Cardiac muscle cell (in vitro differentiated cells and primary cell): ENCODE measurements around the gene ROS1. TPM values are rescaled to one million over a fixed set of nuclear protein-coding genes. Genes with fewer than 3 reads are reported as not detected.

Experiments
- DNase-seq, 2 donors: peaks; one replicate each; pipeline versions ENCODE4 v3.0.0 to v3.0.0-alpha.2; 2010 to 2017; ENCODE audit warnings: low read depth in 1 of 2, low spot score in 1 of 2
- H3K27ac ChIP-seq: fragments of 200-600 bp; sonication (generic); 2 replicates; pipeline ENCODE4 v1.5.1; 2016
- H3K27me3 ChIP-seq: fragments of 200-600 bp; sonication (generic); 2 replicates; pipeline ENCODE4 v1.6.0; 2016; ENCODE audit warnings: control low read depth
- H3K36me3 ChIP-seq: fragments of 200-600 bp; sonication (generic); 2 replicates; pipeline ENCODE4 v1.5.1; 2016; ENCODE audit warnings: control low read depth
- H3K4me1 ChIP-seq: fragments of 200-600 bp; sonication (generic); 2 replicates; pipeline ENCODE4 v1.8.1; 2017; ENCODE audit warnings: low read depth, mild to moderate bottlenecking, mixed run types
- H3K4me3 ChIP-seq: fragments of 200-600 bp; sonication (generic); 2 replicates; pipeline ENCODE4 v1.5.1; 2016; ENCODE audit warnings: mild to moderate bottlenecking
- H3K9me3 ChIP-seq: fragments of 200-600 bp; sonication (generic); 2 replicates; pipeline ENCODE4 v1.5.1; 2017; ENCODE audit warnings: low read depth, mild to moderate bottlenecking, control low read depth
- CTCF ChIP-seq: IDR thresholded peaks from 2 replicates; pipeline ENCODE4 v1.5.1; 2012; ENCODE audit warnings: low read depth, mild to moderate bottlenecking, low read length
- polyA plus RNA-seq: library from polyadenylated mRNA; unstranded; fragments of >200 nt; fragmentation: Nextera tagmentation; extraction: Ambion mirVana; gene quantifications from 2 replicates; pipeline ENCODE4 v1.2.1, GENCODE V29; 2016
- total RNA-seq: library from RNA; depleted of rRNA; stranded (reverse); fragments of >200 nt; gene quantifications from 2 replicates; pipeline ENCODE4 v1.2.3, GENCODE V29; 2016

ROS1 gene
- total and polyA plus RNA-seq, 2 experiments from 2014 or later, result not detected

DNA sequence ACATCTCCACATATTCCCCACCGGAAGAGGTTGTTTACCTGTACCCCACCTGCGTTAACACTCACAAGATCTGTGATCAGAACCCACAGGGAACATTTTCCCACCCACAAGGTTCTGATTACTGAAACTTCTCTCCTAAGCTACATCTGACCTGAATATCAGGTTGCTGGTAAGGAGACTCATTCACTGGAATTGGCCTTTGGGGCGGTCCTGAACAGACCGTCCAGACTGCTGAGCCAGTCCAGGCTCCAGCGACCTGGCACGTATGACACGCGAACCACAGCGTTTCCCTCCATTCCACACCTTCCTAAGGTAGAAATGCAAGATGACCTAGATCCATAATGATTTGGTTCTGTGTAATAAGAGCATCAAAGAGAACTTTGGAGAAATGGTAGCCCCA lies 150.5 kb downstream of the ROS1 start:
- no peak for TF ChIP-seq CTCF
- H3K27ac ChIP-seq, result no peak overlapping the region
- DNase-seq, result no peak
- H3K36me3 ChIP-seq, result no peaks in the 10 kb centered on the region
- peaks cover 97% of the 10 kb centered on the region for H3K27me3 ChIP-seq
- H3K4me3 ChIP-seq, result no peak overlapping the region
- H3K9me3 ChIP-seq, result no peaks in the 10 kb centered on the region
- H3K4me1 ChIP-seq, result peaks cover under 1% of the 10 kb centered on the region

- TF ChIP-seq CTCF, result no peak
These were observed 152.9 kb downstream of the ROS1 start for GRCh38 chr6:117272891-117273290.

DNA sequence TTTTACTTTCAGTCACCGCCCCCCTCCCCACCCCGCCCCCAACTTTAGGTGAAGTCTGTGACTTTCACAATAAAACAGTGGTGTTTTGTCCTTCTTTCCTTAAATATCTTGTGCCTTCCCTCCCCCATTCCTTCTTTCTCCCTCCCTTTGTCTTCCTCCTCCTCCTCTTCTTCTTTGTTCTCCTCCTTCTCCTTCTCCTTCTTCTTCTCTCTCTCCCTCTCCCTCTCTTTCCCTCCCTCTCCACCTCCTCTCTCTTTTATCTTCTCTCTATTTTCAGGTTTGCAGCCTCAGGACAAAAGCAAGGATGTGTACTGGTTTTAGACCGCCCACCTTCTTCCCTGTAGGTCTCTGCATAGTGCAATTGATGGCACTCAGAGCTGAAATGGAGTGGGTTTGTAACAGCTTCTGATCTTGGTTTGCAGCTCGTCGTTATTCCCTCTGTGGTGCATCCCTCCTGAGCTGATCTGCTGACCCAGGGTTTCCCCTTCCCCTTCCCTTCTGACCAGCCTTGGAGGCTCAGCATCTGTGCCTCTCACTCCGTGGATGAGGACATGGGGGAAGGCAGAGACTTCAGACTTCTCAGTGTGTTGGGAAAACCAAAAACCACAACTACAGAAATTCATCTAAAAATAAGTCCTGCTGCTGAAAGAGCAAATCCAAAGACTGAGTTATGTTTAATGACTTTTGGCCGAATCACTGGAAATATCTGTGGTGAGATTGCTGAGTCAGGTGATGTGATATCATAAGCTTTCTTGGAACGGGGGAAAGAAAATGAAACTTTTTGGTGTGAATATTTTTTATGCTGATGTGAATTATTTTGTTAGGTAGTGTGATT lies 153.5 kb downstream of the ROS1 start:
- TF ChIP-seq CTCF, result no peak
- Histone ChIP-seq H3K4me3 (no peak overlapping the region), H3K27me3 (peaks cover 99% of the 10 kb centered on the region), H3K27ac (no peak overlapping the region), H3K4me1 (peaks cover 2% of the 10 kb centered on the region), H3K9me3 (no peaks in the 10 kb centered on the region), H3K36me3 (no peaks in the 10 kb centered on the region)
- no peak for DNase-seq

More at GRCh38 chr6:117272891-117273290, 152.9 kb downstream of the ROS1 start:
- Histone ChIP-seq H3K4me3 (no peak overlapping the region), H3K9me3 (no peaks in the 10 kb centered on the region), H3K36me3 (no peaks in the 10 kb centered on the region), H3K27ac (no peak overlapping the region), H3K27me3 (peaks cover 97% of the 10 kb centered on the region), H3K4me1 (peaks cover 2% of the 10 kb centered on the region)
- DNase-seq, result no peak

GRCh38 chr6:117270843-117271507 lies 154.8 kb downstream of the ROS1 start:
- H3K27me3 ChIP-seq, result peaks cover 100% of the 10 kb centered on the region
- no peaks in the 10 kb centered on the region for H3K9me3 ChIP-seq
- no peaks in the 10 kb centered on the region for H3K36me3 ChIP-seq
- TF ChIP-seq CTCF, result no peak
- H3K4me3 ChIP-seq, result peak overlapping the region; percentile 33
- peaks cover 2% of the 10 kb centered on the region for H3K4me1 ChIP-seq
- DNase-seq, result peak in 1 of 2 donors; percentile 26
- no peak overlapping the region for H3K27ac ChIP-seq

GRCh38 chr6:117270055-117270842 lies 155.5 kb downstream of the ROS1 start:
- H3K27me3 ChIP-seq, result peaks cover 100% of the 10 kb centered on the region
- H3K27ac ChIP-seq, result no peak overlapping the region
- no peak for TF ChIP-seq CTCF
- peak; percentile 10 to 58 for DNase-seq
- H3K9me3 ChIP-seq, result no peaks in the 10 kb centered on the region
- no peaks in the 10 kb centered on the region for H3K36me3 ChIP-seq
- peaks cover 2% of the 10 kb centered on the region for H3K4me1 ChIP-seq
- H3K4me3 ChIP-seq, result peak overlapping the region; percentile 33
